WERI-Rb-1 (cell line): ENCODE results near the gene DRD2.

Experiments
- DNase-seq: peaks from one replicate; pipeline ENCODE4 v3.0.0-alpha.2; 2020
- H3K27ac ChIP-seq: fragments of 250-450 bp; sonication (Bioruptor Pico); 2 replicates; pipeline ENCODE4 v1.5.1; 2020; ENCODE audit warnings: mild to moderate bottlenecking, moderate library complexity
- H3K27me3 ChIP-seq: fragments of 250-450 bp; sonication (Bioruptor Pico); 2 replicates; pipeline ENCODE4 v1.5.1; 2021; ENCODE audit warnings: mild to moderate bottlenecking, low read depth, moderate library complexity; ENCODE audit not compliant: insufficient read depth, severe bottlenecking
- H3K36me3 ChIP-seq: fragments of 250-450 bp; sonication (Bioruptor Pico); 2 replicates; pipeline ENCODE4 v1.5.1; 2020; ENCODE audit warnings: mild to moderate bottlenecking, moderate library complexity
- H3K4me3 ChIP-seq: 2 replicates; pipeline ENCODE4 v1.5.1; 2011; ENCODE audit warnings: low read depth, mild to moderate bottlenecking, control low read depth, low read length
- H3K9me3 ChIP-seq: fragments of 250-450 bp; sonication (Bioruptor Pico); 2 replicates; pipeline ENCODE4 v1.5.1; 2021; ENCODE audit warnings: mild to moderate bottlenecking, moderate library complexity; ENCODE audit not compliant: severe bottlenecking
- CTCF ChIP-seq: IDR thresholded peaks from 2 replicates; pipeline ENCODE4 v1.5.1; 2011; ENCODE audit warnings: low read depth, mild to moderate bottlenecking, control low read depth, inconsistent platforms, low read length

DRD2 gene

GRCh38 chr11:113419454-113420003 lies 55.7 kb downstream of the DRD2 start:
- no peak for DNase-seq
- Histone ChIP-seq H3K9me3 (no peaks in the 10 kb centered on the region), H3K27me3 (no peaks in the 10 kb centered on the region), H3K4me3 (no peak overlapping the region), H3K36me3 (peaks cover 8% of the 10 kb centered on the region), H3K27ac (no peak overlapping the region)
- TF ChIP-seq CTCF, result no peak

GRCh38 chr11:113417428-113417827 lies 57.8 kb downstream of the DRD2 start:
- no peaks in the 10 kb centered on the region for H3K9me3 ChIP-seq
- TF ChIP-seq CTCF, result no peak
- H3K27me3 ChIP-seq, result no peaks in the 10 kb centered on the region
- DNase-seq, result no peak
- no peaks in the 10 kb centered on the region for H3K36me3 ChIP-seq
- H3K4me3 ChIP-seq, result no peak overlapping the region
- H3K27ac ChIP-seq, result no peak overlapping the region

GRCh38 chr11:113415343-113415742 lies 59.9 kb downstream of the DRD2 start:
- DNase-seq, result no peak
- H3K9me3 ChIP-seq, result no peaks in the 10 kb centered on the region
- no peaks in the 10 kb centered on the region for H3K27me3 ChIP-seq
- no peak overlapping the region for H3K4me3 ChIP-seq
- no peak overlapping the region for H3K27ac ChIP-seq
- H3K36me3 ChIP-seq, result no peaks in the 10 kb centered on the region
- no peak for TF ChIP-seq CTCF

GRCh38 chr11:113412675-113413074 lies 62.5 kb downstream of the DRD2 start:
- no peak for DNase-seq
- H3K36me3 ChIP-seq, result no peaks in the 10 kb centered on the region
- no peak overlapping the region for H3K4me3 ChIP-seq
- H3K9me3 ChIP-seq, result no peaks in the 10 kb centered on the region
- no peak for TF ChIP-seq CTCF
- no peak overlapping the region for H3K27ac ChIP-seq
- no peaks in the 10 kb centered on the region for H3K27me3 ChIP-seq

GRCh38 chr11:113411536-113411935 lies 63.7 kb downstream of the DRD2 start:
- Histone ChIP-seq H3K27ac (no peak overlapping the region), H3K9me3 (no peaks in the 10 kb centered on the region), H3K36me3 (no peaks in the 10 kb centered on the region), H3K27me3 (no peaks in the 10 kb centered on the region), H3K4me3 (no peak overlapping the region)
- no peak for DNase-seq
- TF ChIP-seq CTCF, result no peak

- no peak overlapping the region for H3K27ac ChIP-seq
- no peak for DNase-seq
- no peaks in the 10 kb centered on the region for H3K36me3 ChIP-seq
- no peak for TF ChIP-seq CTCF
- H3K4me3 ChIP-seq, result no peak overlapping the region
- no peaks in the 10 kb centered on the region for H3K9me3 ChIP-seq
- H3K27me3 ChIP-seq, result no peaks in the 10 kb centered on the region
Observed at GRCh38 chr11:113410414-113411135, 64.6 kb downstream of the DRD2 start.
